ENCODE measurements around the gene PLA2G4A.

GRCh38 chr1:186966456-186966855 is 137.7 kb downstream of the PLA2G4A start:
- TF ChIP-seq CTCF (IDR thresholded peaks at IDR 0.05; ENCODE audit: insufficient read depth, low read length) (no peak), POLR2AphosphoS5 (IDR thresholded peaks at IDR 0.05; ENCODE audit: low read depth) (no peak), REST (IDR thresholded peaks at IDR 0.05; ENCODE audit: insufficient replicate concordance, low read depth) (no peak), GABPA (IDR thresholded peaks at IDR 0.05; ENCODE audit: low read depth) (no peak), SPI1 (IDR thresholded peaks at IDR 0.05; ENCODE audit: borderline replicate concordance, low read depth) (no peak)
